K562 (cell line): ENCODE data around the gene MIER2. TPM values are rescaled to one million over a fixed set of nuclear protein-coding genes. Genes with fewer than 3 reads are reported as not detected.

Experiments used
- ATAC-seq: fragments of 200-7000 bp; cut with Tn5 transposase; 3 replicates; pipeline ENCODE4 v1.9.1; 2020; ENCODE audit warnings: moderate library complexity
- BruUV-seq: library from RNA; stranded (reverse); fragments of 400-500 nt; replicated peaks from 2 replicates; lab custom pipeline; 2021; lab: Mats Ljungman, UMichigan
- CTCF ChIA-PET: fragments of 300-600 bp; formaldehyde crosslinking; extraction: SDS; loops from one replicate; lab custom pipeline; 2021; ENCODE audit warnings: low intra/inter-chr PET ratio; lab: Yijun Ruan, JAX
- POLR2A ChIA-PET: fragments of 300-600, 350-650 bp; sonication (Branson Sonifier 250); formaldehyde crosslinking; extraction: SDS; loops from one replicate; lab custom pipeline; 2021; ENCODE audit warnings: antibody characterized with exemption, inconsistent platforms; lab: Yijun Ruan, JAX
- DNase-seq, 4 experiments: peaks; one replicate each; pipeline versions ENCODE4 v3.0.0 to v3.0.0-alpha.2; 2011 to 2018; ENCODE audit warnings: low spot score in 3 of 4, mixed read lengths in 3 of 4; ENCODE audit errors: extremely low read depth in 1 of 4
- FAIRE-seq: peaks from 2 replicates; lab custom pipeline; 2011; peaks lifted over from hg19 to GRCh38; lab: Jason Lieb, UNC
- H2AFZ ChIP-seq: 2 replicates; pipeline ENCODE4 v1.6.0; 2011; ENCODE audit warnings: low read depth, low read length, control low read depth, inconsistent platforms
- H3K27ac ChIP-seq: fragments of 200-600 bp; 3 replicates; pipeline ENCODE4 v1.8.0; 2011; ENCODE audit warnings: low read depth, mild to moderate bottlenecking, control low read depth, inconsistent platforms, low read length, moderate library complexity, mixed read lengths; ENCODE audit errors: extremely low read depth
- H3K27me3 ChIP-seq, 2 experiments: fragments of 300-600 bp in 1 of 2; 2 replicates in 1 of 2; 3 replicates in 1 of 2; pipeline versions ENCODE4 v1.6.0 to v1.8.0; 2011; ENCODE audit warnings: inconsistent platforms in 2 of 2, low read length in 2 of 2, mild to moderate bottlenecking in 1 of 2, mixed read lengths in 1 of 2, moderate library complexity in 1 of 2; ENCODE audit not compliant: control insufficient read depth in 2 of 2, insufficient read depth in 2 of 2
- H3K36me3 ChIP-seq: fragments of 300-600 bp; 3 replicates; pipeline ENCODE4 v1.8.0; 2011; ENCODE audit warnings: mild to moderate bottlenecking, low read length, inconsistent platforms; ENCODE audit not compliant: control insufficient read depth, insufficient read depth
- H3K4me1 ChIP-seq, 2 experiments: fragments of 200-600 bp in 1 of 2; replicated peaks in 1 of 2; 2 replicates in 1 of 2; 3 replicates in 1 of 2; pipeline versions ENCODE4 v1.5.1 to v1.8.0; 2011; ENCODE audit warnings: inconsistent platforms in 2 of 2, low read length in 2 of 2, mild to moderate bottlenecking in 1 of 2, mixed read lengths in 1 of 2, moderate library complexity in 1 of 2; ENCODE audit not compliant: control insufficient read depth in 2 of 2, insufficient read depth in 2 of 2
- H3K4me2 ChIP-seq: 2 replicates; pipeline ENCODE4 v1.6.1; 2011; ENCODE audit warnings: low read length, control low read depth, inconsistent platforms, mixed read lengths; ENCODE audit not compliant: insufficient read depth
- H3K4me3 ChIP-seq: fragments of 200-600 bp; sonication (generic), shearing (Covaris generic); 2 replicates; pipeline ENCODE4 v1.5.1; 2016; ENCODE audit warnings: control low read depth, inconsistent platforms
- H3K79me2 ChIP-seq: fragments of 200-600 bp; 3 replicates; pipeline ENCODE4 v1.8.0; 2011; ENCODE audit warnings: low read length, inconsistent platforms; ENCODE audit not compliant: control insufficient read depth, insufficient read depth
- H3K9ac ChIP-seq, 2 experiments: 2 replicates each; pipeline versions ENCODE4 v1.6.0 to v1.6.1; 2011; ENCODE audit warnings: low read depth in 2 of 2, low read length in 2 of 2, control low read depth in 1 of 2, inconsistent platforms in 1 of 2, mild to moderate bottlenecking in 1 of 2, mixed read lengths in 1 of 2; ENCODE audit not compliant: insufficient read depth in 1 of 2
- H3K9me1 ChIP-seq: one replicate; pipeline ENCODE4 v1.6.0; 2011; ENCODE audit warnings: inconsistent platforms, mild to moderate bottlenecking, low read length, moderate library complexity; ENCODE audit not compliant: control insufficient read depth, insufficient read depth
- H3K9me3 ChIP-seq: replicated peaks from 2 replicates; pipeline ENCODE4 v1.5.1; 2011; ENCODE audit warnings: low read depth, low read length, inconsistent platforms; ENCODE audit not compliant: control insufficient read depth, insufficient read depth
- H4K20me1 ChIP-seq: replicated peaks from 2 replicates; pipeline ENCODE4 v1.6.1; 2011; ENCODE audit warnings: low read length, inconsistent platforms, mixed read lengths; ENCODE audit not compliant: control insufficient read depth, insufficient read depth
- BRD9 ChIP-seq: fragments of 450-650 bp; IDR thresholded peaks from 2 replicates; pipeline ENCODE4 v1.6.1; 2018; ENCODE audit warnings: low read depth; ENCODE audit not compliant: partially characterized antibody
- CHD4 ChIP-seq: fragments of 200-600 bp; sonication (generic); IDR thresholded peaks from 3 replicates; pipeline ENCODE4 v1.6.1; 2012; ENCODE audit warnings: low read depth, mild to moderate bottlenecking, mixed read lengths, low read length, inconsistent platforms; ENCODE audit not compliant: insufficient read depth, insufficient replicate concordance, poor library complexity, severe bottlenecking
- E2F5 ChIP-seq: sonication (generic); formaldehyde crosslinking; IDR thresholded peaks from 2 replicates; pipeline ENCODE4 v1.8.0; 2022; ENCODE audit warnings: mild to moderate bottlenecking, missing genetic modification reagents
- EHMT2 ChIP-seq: fragments of 450-650 bp; IDR thresholded peaks from 2 replicates; pipeline ENCODE4 v1.6.1; 2018; ENCODE audit warnings: antibody characterized with exemption
- NCOA1 ChIP-seq: fragments of 450-650 bp; IDR thresholded peaks from 2 replicates; pipeline ENCODE4 v1.6.1; 2016; ENCODE audit warnings: low read depth
- PHTF2 ChIP-seq: fragments of 250-450 bp; sonication (Bioruptor Pico); IDR thresholded peaks from 2 replicates; pipeline ENCODE4 v1.5.0; 2021; ENCODE audit warnings: mild to moderate bottlenecking
- POLR2G ChIP-seq: fragments of 200-400 bp; formaldehyde crosslinking; IDR thresholded peaks from 2 replicates; pipeline ENCODE4 v1.6.1; 2017; ENCODE audit warnings: low read depth, mild to moderate bottlenecking, antibody characterized with exemption, low read length, moderate library complexity
- PREB ChIP-seq: sonication (generic); formaldehyde crosslinking; IDR thresholded peaks from 2 replicates; pipeline ENCODE4 v1.8.1; 2023; ENCODE audit warnings: mild to moderate bottlenecking, missing genetic modification reagents
- SMAD4 ChIP-seq: fragments of 250-450 bp; sonication (Bioruptor Pico); conservative IDR thresholded peaks from 2 replicates; pipeline ENCODE4 v1.8.0; 2021; ENCODE audit warnings: inconsistent platforms, mild to moderate bottlenecking, moderate library complexity
- SRSF7 ChIP-seq: fragments of 200-400 bp; formaldehyde crosslinking; optimal IDR thresholded peaks from 2 replicates; pipeline ENCODE3; 2017; ENCODE audit warnings: mild to moderate bottlenecking, low read depth, low read length
- ZBTB33 ChIP-seq: sonication (generic); formaldehyde crosslinking; IDR thresholded peaks from 2 replicates; pipeline ENCODE4 v1.8.1; 2023; ENCODE audit warnings: mild to moderate bottlenecking, missing genetic modification reagents
- ZNF212 ChIP-seq: fragments of 450-650 bp; formaldehyde crosslinking; IDR thresholded peaks from 2 replicates; pipeline ENCODE4 v1.4.0; 2020; ENCODE audit warnings: mild to moderate bottlenecking
- ZNF41 ChIP-seq: fragments of 250-450 bp; sonication (Bioruptor Pico); conservative IDR thresholded peaks from 2 replicates; pipeline ENCODE4 v1.4.0; 2020; ENCODE audit warnings: mild to moderate bottlenecking
- ZNF436 ChIP-seq: fragments of 250-450, 450-650 bp; sonication (Bioruptor Pico); formaldehyde crosslinking; IDR thresholded peaks from 2 replicates; pipeline ENCODE4 v1.7.0; 2020; ENCODE audit warnings: mild to moderate bottlenecking
- ZNF668 ChIP-seq: fragments of 250-450 bp; sonication (Bioruptor Pico); IDR thresholded peaks from 2 replicates; pipeline ENCODE4 v1.8.0; 2022; ENCODE audit warnings: mild to moderate bottlenecking, inconsistent platforms
- ZNF75A ChIP-seq: fragments of 450-650 bp; formaldehyde crosslinking; IDR thresholded peaks from 2 replicates; pipeline ENCODE4 v1.4.0; 2020; ENCODE audit warnings: mild to moderate bottlenecking
- WGBS: fragments of 100-300 bp; shearing (Covaris generic); methylation state at CpG from one replicate; pipeline ENCODE4 v1.1.6; 2016; ENCODE audit warnings: low coverage, mixed read lengths; ENCODE audit not compliant: insufficient coverage; ENCODE audit errors: missing lambda C conversion rate; 5-methylcytosine and 5-hydroxymethylcytosine counted together
- in situ Hi-C: fragments of 300-500 bp; cut with MboI; formaldehyde crosslinking; loops from 4 replicates; pipeline ENCODE4 v1.15.0; 2018; ENCODE audit warnings: inconsistent platforms, mixed read lengths
- intact Hi-C: fragments of 100-400 bp; cut with micrococcal nuclease; formaldehyde crosslinking; loops from 2 replicates; pipeline ENCODE4 v1.14.2; 2022
- polyA plus RNA-seq, 8 experiments: library from polyadenylated mRNA; depleted of rRNA in 4 of 8; stranded (reverse) in 5 of 8; unstranded in 3 of 8; fragments of >200 nt; fragmentation: Nextera tagmentation in 2 of 8; fragmentation: Illumina TruSeq in 1 of 8; extraction: Ambion mirVana in 2 of 8; extraction: Trizol in 1 of 8; gene quantifications; 2 replicates each; pipeline versions ENCODE4 v1.2.1 to v1.2.3, GENCODE V29; 2011 to 2014; ENCODE audit warnings: inconsistent platforms in 1 of 8, missing spikeins in 1 of 8
- total RNA-seq, 7 experiments: library from RNA; depleted of rRNA in 6 of 7; stranded (reverse); fragments of >200 nt in 6 of 7; fragmentation: Illumina TruSeq in 2 of 7; extraction: Trizol in 2 of 7; gene quantifications; 2 replicates each; pipeline versions ENCODE4 v1.2.1 to v1.2.3, GENCODE V29; 2011 to 2021; ENCODE audit warnings: low replicate concordance in 1 of 7

The MIER2 gene
- total and polyA plus RNA-seq, 9 of the 15 experiments (the other 6 are each of a cell fraction or from before 2014, with no cell fraction given), result 0.46 to 34.7 (median 15.6) TPM

- POLR2A ChIA-PET, result interaction anchor here (1.5 kb wide), 1 partner anchor 13 kb away, joined by 4 read pairs; no protein-coding TSS in a partner anchor
- peaks cover 6% of the 10 kb centered on the region; the same call in 1 of the 3 replicates for H3K79me2 ChIP-seq
- DNase-seq (no peak), FAIRE-seq (no peak), ATAC-seq (no peak)
- 93% methylated on average over 24 of the region's 50 CpGs for WGBS
- no peaks in the 10 kb centered on the region; the same call in 1 of the 2 replicates for H4K20me1 ChIP-seq
- CTCF ChIA-PET, result no interaction called here
- peaks cover 2 to 18% of the 10 kb centered on the region in 2 experiments; a peak in 4 of 5 replicates for H3K4me1 ChIP-seq
- H3K4me3 ChIP-seq, result no peak overlapping the region
- no peak overlapping the region for H2AFZ ChIP-seq
- no peaks in the 10 kb centered on the region for H3K9me3 ChIP-seq
- in situ Hi-C loops, result no loop called here
- peaks cover 4% of the 10 kb centered on the region for H3K9me1 ChIP-seq
- H3K4me2 ChIP-seq, result no peak overlapping the region
- H3K9ac ChIP-seq, result no peak overlapping the region; a peak in 1 of 4 replicates
- no peaks in the 10 kb centered on the region for H3K27me3 ChIP-seq
- peaks cover 52% of the 10 kb centered on the region; the same call in 1 of the 3 replicates for H3K36me3 ChIP-seq
- H3K27ac ChIP-seq, result no peak overlapping the region
- intact Hi-C loops, result no loop called here
- no TSS peak for BruUV-seq
- no peak for TF ChIP-seq SMAD4
- no peak for TF ChIP-seq CHD4
- TF ChIP-seq PREB (CRISPR knock-in tag), result no peak
- no peak for TF ChIP-seq PHTF2
- TF ChIP-seq ZNF75A (CRISPR knock-in tag), result no peak
- no peak for TF ChIP-seq SRSF7
- no peak for TF ChIP-seq ZNF41 (CRISPR knock-in tag)
- TF ChIP-seq BRD9, result no peak
- TF ChIP-seq E2F5 (CRISPR knock-in tag), result no peak
- TF ChIP-seq POLR2G, result peak; percentile 52; the same call in 1 of the 2 replicates
- TF ChIP-seq ZNF436, result no peak
- no peak for TF ChIP-seq NCOA1
- no peak for TF ChIP-seq EHMT2
- TF ChIP-seq ZBTB33 (CRISPR knock-in tag), result peak; percentile 79
- TF ChIP-seq ZNF212 (CRISPR knock-in tag), result no peak
- TF ChIP-seq ZNF668 (CRISPR knock-in tag), result no peak
Observed at GRCh38 chr19:306151-306900, 38.3 kb downstream of the MIER2 start.
